ENCODE results near the gene SLC5A6.
A peak's percentile ranks its signal among the peaks of the same experiment; 100 is the strongest.

The SLC5A6 gene

GRCh38 chr2:27194538-27195354 is 17.3 kb downstream of the SLC5A6 start:
- TF ChIP-seq CTCF (conservative IDR thresholded peaks at IDR 0.05) (no peak), ZFX (IDR thresholded peaks at IDR 0.05) (no peak)
- H3K27ac ChIP-seq: no peak overlapping the region

GRCh38 chr2:27191070-27191829 is 20.8 kb downstream of the SLC5A6 start:
- TF ChIP-seq CTCF (conservative IDR thresholded peaks at IDR 0.05) (peak; percentile 50), ZFX (IDR thresholded peaks at IDR 0.05) (no peak)
- H3K27ac ChIP-seq: no peak overlapping the region

- no peak for TF ChIP-seq ZFX (IDR thresholded peaks at IDR 0.05)
- no peak for TF ChIP-seq CTCF (conservative IDR thresholded peaks at IDR 0.05)
- H3K27ac ChIP-seq: no peak overlapping the region
Observed at GRCh38 chr2:27189989-27190388, 22.1 kb downstream of the SLC5A6 start.

GRCh38 chr2:27186613-27187345 is 25.3 kb downstream of the SLC5A6 start:
- no peak for TF ChIP-seq CTCF (conservative IDR thresholded peaks at IDR 0.05)
- no peak for TF ChIP-seq ZFX (IDR thresholded peaks at IDR 0.05)
- H3K27ac ChIP-seq: no peak overlapping the region

GRCh38 chr2:27185331-27186026 is 26.6 kb downstream of the SLC5A6 start:
- H3K27ac ChIP-seq: no peak overlapping the region
- TF ChIP-seq ZFX (IDR thresholded peaks at IDR 0.05) (no peak), CTCF (conservative IDR thresholded peaks at IDR 0.05) (no peak)

GRCh38 chr2:27184115-27184514 is 28.0 kb downstream of the SLC5A6 start:
- H3K27ac ChIP-seq: no peak overlapping the region
- TF ChIP-seq ZFX (IDR thresholded peaks at IDR 0.05) (no peak), CTCF (conservative IDR thresholded peaks at IDR 0.05) (no peak)
